ENCODE results near the gene DNAH1.

GRCh38 chr3:52380023-52380422 lies 63.9 kb downstream of the DNAH1 start:
- no peak for TF ChIP-seq SIN3A (IDR thresholded peaks at IDR 0.05; ENCODE audit: low read depth)
- no peak for TF ChIP-seq POLR2A (IDR thresholded peaks at IDR 0.05; ENCODE audit: borderline replicate concordance, extremely low read depth, insufficient read depth, insufficient read length)
- no peak for TF ChIP-seq CTCF (IDR thresholded peaks at IDR 0.05 in 2 of 3, conservative IDR thresholded peaks at IDR 0.05 in 1 of 3; ENCODE audit: borderline replicate concordance in 1 of 3, insufficient read depth in 1 of 3, low read depth in 2 of 3, low read length in 2 of 3)
- no peak for TF ChIP-seq ZBTB33 (IDR thresholded peaks at IDR 0.05; ENCODE audit: extremely low read depth, insufficient replicate concordance, low read length)
- TF ChIP-seq JUND (IDR thresholded peaks at IDR 0.05), result no peak
- no peak for TF ChIP-seq EZH2 (IDR thresholded peaks at IDR 0.05)
- TF ChIP-seq ELF1 (IDR thresholded peaks at IDR 0.05; ENCODE audit: borderline replicate concordance, low read depth), result no peak
- TF ChIP-seq TCF7L2 (IDR thresholded peaks at IDR 0.05; ENCODE audit: borderline replicate concordance, extremely low read depth, insufficient read depth, insufficient read length), result no peak
- no peak for TF ChIP-seq ATF3 (IDR thresholded peaks at IDR 0.05)
- TF ChIP-seq CBX3 (IDR thresholded peaks at IDR 0.05; ENCODE audit: low read depth), result no peak
- TF ChIP-seq CEBPB (IDR thresholded peaks at IDR 0.05; ENCODE audit: low read depth), result no peak
